HG02943 (cell line): ENCODE measurements around the gene CCDC85C.

Experiments used
- ATAC-seq: cut with Tn5 transposase; IDR thresholded peaks from one replicate; pipeline ENCODE4 v1.9.1; 2021; ENCODE audit warnings: mild to moderate bottlenecking, low read depth, moderate library complexity; ENCODE audit not compliant: unreplicated experiment

The CCDC85C gene

DNA sequence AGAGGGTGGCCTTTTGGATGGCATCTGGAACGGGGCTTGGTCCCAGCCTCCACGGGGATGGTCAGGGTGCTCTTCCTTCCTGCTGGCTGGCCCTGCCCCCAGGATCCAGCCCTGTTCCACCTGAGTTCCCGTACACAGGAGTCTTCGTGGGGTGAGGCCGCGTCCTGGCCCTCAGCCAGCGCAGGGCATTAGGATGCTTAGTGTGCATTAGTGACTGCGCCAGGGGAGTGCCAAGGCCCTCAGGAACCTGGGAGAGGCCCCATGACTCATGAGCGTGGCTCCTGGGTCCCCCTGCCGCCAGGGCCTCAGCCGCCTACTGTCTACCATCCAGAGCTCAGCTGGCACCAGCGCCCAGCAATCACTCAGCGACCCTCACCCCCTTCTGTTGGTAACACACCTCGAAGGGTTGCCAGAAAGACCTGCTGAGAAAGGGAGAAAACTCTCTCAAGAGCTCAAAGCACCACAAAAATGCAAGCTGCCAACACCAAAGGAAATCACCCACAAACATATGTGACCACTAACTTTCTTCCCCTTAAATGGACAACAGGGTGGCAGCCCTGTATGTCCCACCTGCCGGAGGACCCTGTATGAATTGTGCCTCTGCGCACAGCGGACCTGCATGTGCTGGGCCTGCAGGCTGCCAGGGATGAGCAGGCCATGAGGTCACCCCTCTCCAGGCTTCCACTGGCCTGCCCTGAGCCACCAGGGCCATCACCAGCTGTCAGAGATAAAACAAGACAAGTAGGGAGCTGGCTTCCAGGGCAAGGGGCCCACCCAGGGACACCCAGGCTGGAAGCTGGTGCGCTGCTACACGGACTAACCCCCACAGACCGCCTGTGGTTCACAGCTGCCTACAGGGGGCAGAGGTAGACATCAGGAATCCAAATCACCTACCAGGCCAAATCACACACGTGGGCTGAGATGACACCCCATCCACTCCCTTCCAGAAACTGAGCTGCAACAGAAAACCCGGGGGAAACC is 28.7 kb downstream of the CCDC85C start:
- ATAC-seq, result no peak

DNA sequence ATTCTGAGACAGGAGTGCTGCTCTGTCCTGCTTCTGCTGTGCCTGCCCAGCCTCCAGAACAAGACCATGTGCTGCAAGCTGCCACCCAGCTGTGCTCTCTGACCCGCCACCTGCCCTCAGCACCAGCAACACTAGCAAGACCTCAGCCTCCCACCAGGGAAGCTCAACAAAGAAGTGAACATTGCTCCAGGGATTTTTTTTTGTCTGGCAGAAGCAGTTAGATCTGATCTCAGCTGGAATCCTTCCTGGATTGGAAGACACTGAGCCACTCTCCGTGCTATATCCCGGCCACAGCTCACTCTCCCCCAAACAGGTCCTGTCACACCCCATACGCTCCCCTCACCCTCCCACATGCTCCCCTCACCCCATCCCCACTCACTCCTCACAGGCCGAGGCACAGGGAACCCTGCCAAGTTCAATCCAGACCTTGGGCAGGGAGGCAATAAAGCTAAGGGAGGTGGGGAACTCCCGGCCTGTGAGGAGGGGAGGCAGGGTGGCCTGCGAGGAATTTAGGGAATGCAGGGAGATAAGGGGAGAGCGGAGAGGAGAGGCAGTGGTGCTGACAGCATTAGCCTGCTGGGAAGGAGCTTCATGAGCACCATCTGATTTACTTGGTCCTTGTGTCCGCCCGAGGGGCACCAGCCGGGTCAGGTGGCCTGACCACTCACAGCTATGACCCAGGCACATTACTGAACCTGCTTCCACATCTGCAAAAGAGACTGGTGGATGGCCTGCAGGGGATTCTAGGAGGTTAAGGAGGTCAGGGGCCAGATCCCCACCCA is 29.7 kb downstream of the CCDC85C start:
- ATAC-seq, result no peak

DNA sequence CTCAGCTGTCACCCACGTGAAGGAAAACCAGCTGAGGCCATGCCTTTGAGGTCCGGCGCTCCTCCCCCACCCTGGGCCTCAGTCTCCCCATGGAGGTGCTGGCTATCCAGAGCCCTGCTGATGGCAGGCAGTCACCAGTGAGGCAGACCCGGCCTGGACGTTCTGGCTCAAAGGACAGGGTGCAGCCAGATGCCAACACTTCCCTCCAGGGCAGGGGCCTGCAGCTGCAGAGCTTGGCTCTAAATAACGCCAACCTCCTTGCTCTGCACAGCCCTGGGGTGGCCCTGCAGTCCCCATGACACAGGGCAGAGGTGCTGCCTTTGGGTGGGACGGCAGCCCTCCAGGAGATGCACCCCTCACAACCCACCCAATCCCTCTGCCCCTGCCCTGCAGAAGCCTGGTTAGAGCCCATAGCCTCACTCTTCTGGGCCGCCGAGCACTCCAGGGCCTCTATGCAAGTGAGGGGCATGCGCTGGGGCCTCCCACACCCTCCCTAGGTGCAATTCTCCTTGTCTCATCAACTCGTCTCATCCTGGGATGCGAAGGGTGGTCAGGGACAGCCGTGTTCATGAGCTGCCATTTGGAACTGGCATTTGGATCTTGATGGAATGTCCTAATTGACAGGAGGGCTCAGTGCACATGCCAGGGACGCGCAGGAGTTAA is 30.4 kb downstream of the CCDC85C start:
- ATAC-seq, result no peak

DNA sequence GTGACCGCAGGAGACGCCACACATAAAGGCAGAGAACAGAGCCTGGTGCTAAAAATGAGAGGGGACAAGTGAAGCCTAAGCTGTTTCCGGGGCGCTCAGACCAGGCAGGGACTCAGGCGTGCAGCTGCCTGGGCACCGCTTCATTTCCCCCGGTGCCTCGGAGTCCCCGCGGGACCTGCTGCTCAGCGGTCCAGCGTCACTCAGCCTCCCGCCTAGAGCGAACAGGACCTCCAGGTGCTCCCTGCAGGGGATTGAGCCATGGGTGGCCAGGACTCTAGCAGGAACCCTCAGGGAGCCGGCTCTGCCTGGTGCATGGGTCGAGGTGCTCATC is 31.0 kb downstream of the CCDC85C start:
- ATAC-seq, result no peak

DNA sequence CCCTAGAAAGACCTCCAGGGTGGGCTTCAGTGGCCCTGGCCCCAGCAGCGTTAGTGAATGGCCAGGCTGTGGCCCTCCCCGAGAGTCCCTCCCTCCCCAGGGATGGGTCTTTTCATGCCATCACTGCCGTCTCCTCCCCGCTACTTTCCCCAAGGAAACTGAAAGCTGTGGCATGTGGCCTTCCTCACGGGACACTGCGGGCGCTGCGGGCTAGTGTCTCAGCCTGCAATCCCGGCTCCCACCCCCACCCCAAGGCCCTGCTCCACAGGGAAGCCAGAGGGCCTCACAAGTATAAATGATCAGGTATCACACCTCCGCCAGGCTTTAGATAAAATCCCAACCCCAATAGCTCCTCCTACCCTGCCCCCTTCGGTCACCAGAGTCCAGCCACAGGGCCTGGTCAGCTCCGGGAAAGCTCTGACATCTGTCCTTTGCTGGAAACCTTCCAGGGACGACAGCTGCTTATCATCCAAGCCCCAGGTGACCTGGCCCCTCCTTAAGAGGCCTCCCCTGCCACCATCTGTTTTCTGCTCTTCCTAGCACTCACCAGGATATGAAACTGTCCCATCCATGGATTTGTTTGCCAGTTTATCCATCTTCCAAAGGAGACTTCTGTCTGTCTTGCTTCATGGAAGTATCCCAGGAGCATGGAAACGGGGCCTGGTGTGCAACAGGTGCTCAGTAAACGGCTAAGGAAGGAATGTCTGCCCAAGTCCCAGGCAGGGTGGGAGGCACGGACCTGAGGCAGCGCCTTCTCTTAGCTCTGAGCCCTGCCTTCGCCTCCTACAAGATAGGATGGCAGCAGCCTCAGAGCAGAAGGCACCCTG is 31.6 kb downstream of the CCDC85C start:
- no peak for ATAC-seq

DNA sequence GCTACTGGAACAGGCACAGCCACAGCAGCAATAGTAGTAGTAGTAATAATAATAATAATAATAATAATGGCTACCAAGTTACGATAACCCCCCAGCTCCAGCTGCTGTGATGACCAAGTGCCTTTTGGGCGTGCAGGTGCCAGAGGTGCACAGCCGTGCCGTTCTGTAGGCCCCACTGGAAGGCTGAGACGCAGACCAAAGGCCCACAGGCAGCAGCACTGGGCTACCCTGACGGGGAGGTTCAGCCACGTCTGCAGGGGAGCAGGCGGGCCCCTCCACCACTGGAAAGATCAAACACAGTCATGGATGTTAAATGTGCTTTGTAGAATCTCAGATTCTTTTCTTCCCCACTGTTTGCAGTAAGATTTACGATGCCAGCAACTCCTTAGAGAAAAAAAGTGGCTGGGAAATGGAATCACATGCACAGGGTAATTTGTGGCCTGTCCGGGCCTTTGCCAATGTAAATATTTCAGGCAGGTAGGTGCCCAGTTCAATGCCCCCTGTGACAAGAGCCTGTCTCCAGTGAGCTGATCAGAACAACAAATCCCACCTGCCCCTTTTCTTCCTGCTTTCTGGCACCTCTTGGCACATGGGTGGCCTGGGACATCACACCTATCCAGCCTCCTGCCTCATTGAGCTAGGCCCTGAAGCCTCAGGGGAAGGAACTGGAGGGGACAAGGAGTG is 32.6 kb downstream of the CCDC85C start:
- no peak for ATAC-seq

DNA sequence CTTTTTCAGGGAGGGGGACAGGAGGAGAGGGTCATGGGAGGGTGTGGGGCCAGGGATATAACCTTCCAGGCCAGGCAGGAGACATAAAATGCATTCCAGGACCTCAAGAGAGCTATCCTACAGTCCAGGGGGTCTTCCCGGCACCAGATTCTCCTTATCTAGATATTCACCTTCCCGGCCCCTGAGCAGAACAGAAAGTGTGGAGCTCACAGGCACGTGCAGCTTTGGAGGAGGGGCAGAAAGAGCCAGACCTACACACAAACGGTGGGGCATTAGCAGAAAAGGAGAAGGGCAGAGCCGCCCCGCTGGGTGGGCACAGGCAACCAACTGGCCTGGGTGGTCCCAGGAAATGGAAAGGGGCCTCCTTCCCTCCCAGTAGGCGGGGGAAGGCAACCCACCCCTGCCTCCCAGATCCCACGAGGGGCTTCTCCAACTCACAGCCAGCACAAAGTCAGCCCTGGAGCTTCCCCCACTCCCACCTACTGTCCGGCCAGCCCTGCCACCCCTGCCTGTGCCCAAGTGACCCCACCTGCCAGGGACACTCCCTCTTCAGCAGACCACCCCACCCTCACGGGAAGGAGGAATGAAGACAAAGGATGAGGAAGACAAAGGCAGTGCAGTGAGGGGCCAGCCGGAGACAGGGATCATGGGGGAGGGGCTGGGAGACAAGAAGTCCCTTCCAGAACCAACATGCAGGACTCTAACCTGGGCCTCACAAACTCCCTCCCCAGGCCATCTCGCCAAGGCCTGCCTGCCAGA is 33.3 kb downstream of the CCDC85C start:
- no peak for ATAC-seq

DNA sequence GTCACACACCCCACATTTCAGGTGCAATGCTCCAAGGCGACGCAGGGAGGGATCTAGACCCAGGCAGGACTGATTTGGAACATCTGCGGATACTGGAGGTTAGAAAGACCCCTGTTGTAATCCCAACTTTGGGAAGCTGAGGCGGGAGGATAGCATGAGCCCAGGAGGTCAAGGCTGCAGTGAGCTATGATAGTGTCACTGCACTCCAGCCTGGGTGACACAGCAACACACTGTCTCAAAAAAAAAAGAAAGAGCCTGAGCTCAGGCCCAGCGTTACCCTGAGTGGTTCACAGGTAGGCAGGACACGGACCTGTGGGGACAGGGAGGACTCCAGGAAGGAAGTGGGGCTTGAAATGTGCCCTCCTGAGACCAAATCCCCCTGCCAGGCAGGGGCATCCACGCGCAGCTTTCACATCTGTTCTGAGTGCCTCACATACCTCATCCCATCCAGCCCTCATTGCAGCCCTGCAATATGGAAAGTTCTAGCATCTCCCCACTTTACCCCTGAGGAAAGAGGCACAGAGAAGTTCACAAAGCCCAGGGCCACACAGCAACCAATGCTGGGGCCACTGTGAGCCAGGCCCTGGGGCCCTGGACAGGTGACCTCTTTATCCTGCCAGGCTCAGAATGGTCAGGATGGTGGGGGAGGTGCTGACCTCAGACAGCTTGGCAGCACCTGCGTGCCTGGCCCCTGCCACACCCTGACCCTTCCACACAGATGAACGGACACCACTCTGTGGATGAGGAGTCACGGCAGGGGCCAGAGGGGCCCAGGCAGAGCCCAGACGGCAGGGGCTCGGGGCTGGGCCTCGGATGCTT is 34.1 kb downstream of the CCDC85C start:
- ATAC-seq, result no peak

DNA sequence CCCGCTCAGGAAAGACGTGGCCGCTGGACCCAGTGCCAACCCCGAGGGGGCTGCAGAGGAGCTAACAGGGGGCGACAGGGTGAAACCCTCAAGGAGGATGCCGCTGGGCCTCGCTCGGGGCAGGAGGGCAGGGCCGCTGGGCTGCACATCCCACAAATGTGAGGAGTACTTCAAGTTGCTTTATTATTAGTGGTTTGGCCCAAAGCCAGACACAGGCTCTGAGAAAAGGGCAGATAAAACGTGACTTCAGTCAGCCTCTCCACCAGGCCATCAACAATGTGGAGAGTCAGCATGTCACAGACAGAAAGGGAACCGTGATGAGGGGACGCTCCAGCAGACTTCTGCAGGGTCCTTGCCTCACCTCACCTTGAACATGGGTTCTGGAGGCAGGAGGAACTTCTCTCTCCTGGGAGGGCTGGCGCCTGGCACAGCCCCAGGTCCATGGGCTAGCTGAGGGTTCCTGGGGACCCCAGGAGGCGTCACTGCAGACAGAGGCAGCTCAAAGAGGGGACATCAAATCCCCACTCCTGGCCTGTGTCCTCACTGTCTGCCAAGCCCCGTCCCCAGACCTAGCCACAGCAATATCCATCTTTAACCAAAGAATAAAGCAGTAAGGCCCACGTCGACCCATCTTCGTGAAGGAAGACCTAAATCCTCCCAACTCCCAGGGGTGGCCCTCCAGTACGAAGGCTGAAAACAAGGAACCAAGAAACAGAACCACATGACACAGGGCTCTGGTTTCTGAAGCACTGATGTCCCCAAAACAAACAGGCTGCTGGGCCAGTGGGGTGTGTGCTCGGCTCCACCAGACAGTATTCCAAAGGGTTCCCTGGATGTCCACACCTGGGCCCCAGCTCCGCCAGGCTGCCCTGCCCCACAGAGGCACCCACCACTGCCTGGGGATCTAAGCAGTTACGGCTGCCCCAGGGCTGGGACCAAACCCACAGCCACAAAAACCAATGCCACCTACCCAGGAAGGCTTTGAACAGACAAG is 35.1 kb downstream of the CCDC85C start:
- no peak for ATAC-seq

DNA sequence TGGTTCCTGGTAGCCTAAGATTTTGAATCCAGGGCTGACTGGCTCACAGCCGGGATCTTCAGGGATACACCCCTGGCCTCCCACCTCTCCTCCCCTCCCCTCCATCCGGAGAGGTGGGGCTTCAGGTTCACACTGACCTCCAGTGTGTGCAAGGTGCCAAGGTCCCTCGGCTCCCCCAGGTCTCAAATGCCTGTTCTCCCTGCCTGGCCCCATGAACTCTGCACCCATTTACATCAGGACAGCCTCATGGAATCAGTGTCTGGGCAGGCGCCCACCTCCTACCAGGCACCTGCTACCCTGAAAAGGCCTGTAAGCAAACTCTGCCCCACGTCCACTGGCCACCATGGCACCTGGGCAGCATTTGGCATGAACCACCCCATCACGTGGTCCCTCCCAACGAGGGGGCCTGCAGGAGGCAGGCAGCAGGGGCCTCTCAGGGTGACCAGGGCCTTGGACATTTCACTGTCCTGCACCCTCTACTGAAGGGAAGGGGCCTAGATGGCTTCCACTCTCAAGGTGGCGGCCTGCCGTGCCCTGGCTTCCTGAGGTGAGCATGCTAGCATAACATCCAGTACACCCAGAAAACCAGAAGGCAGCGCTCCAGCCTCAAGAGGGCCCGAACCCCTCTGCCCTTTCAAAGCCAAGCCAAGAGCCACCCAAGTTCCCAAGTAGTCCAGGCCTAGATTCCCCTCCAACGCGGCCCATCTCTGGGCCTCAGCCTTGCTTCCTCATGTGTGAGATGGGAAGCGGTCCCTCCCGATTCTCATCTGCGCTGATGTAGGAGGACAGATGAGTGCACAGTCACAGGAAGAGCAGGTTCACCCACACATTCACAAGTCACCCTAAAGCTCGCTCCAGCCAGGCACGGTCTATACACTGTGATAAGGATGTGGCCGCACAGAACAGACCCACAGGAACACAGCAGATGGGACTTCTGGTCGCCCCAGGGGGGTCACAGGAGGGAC is 37.3 kb downstream of the CCDC85C start:
- no peak for ATAC-seq

DNA sequence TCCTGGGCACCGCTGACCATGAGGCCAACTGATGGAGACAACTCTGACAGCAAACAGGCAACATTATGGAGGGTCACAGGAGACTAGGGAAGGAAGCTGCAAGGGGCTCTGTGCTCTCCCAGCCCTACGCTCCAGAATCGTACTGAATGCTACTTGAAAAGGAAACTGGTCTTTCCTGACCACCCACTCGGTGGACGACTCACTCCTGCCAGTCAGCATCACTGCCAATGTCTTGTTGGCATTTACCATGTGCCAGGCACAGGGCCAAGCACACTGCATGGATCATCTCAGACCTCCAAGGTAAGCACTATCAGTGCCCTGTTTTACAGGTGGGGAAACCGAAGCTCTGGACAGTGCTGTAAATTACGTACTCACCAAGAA is 38.0 kb downstream of the CCDC85C start:
- no peak for ATAC-seq

DNA sequence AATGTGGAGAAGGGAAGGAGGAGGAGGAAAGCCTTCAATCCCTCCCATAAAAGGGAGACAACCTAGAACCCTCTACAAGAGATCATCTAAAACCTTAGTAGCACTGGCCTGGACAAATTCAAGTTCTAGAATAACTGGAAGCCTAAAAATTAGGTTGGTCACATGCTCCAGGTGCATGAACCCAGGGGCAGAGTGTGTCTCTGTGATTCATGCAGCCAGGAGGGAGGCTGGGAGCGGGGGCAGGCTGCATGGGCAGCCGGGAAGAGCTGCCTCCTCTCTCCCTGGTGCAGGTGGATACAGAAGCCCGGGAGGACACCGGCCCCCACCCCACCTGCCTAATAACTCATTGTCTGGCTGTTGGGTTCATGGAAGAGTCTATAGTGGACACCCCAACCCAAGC is 38.6 kb downstream of the CCDC85C start:
- no peak for ATAC-seq

DNA sequence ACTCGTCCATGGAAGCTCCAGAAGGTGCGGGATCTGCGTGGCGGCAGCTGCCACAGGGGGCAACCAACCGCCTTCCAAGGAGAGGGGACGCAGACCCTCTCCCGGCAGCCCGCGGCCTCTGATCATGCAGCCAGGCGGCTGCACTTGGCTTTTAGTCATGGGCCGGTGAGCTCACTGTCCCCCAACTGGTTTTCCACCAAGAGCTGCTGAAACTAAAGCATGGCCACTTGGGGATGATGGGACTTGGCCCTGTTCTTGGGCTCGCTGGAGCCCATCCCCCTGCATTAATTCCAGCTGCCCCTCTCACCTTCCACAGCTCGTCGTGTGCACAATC is 39.1 kb downstream of the CCDC85C start:
- ATAC-seq, result no peak

DNA sequence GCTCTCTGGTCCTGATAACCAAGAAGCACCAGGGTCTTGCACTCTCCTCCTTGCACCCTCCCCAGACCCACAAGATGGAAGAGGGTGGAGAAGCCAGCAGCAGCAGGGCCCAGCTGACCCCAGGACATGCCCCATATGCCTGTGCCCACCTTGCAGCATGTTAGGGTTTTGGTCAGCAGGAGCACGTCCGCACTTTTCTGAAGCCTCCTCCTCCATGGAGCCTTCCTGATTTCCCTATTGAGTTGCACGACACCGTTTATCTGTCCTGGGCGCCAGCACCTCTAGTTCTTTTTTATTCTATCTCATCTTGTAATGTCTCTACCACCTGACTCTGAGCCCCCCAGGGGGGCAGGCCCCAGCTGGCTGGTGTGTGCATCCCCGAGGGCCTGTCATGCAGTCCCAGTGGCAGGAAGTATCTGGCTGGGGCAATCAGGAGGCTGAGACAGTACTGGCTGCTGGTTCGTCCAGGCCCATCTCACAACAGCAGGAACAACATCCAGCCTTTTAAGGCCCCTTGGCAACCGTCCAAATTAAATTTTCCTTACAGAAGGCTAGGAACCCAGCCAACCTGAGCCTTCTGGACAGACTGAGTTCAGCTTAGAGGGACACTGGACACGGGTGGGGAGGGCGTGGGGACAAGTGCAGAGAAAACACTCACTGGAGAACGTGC is 39.6 kb downstream of the CCDC85C start:
- no peak for ATAC-seq

DNA sequence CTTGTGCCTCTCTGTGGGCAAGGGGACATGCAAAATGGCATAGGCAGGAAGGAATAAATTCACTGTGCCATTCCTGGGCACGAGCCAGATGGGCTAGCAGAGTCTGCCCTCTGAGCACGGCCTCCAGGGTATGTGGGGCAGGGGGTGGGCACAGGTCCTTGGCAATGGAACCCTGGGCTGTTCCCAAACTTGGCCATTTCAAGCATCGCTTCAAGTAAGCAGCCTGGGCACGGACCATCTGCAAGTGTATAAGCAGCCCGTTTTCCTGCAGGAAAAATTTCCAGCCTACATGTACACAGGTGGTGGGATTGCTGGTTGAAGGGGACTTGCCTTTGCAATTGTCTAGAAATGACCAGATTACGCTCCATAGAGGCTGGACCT is 40.3 kb downstream of the CCDC85C start:
- no peak for ATAC-seq
